GM20000 (cell line): ENCODE results near the gene FBXW7.

ENCODE experiments used
- DNase-seq: peaks from one replicate; pipeline ENCODE4 v3.0.0; 2012; ENCODE audit warnings: low spot score
- TF ChIP-seq, protein P1 (sequence below): IDR thresholded peaks from 2 replicates; pipeline ENCODE4 v1.5.1; 2012; ENCODE audit warnings: mild to moderate bottlenecking, control low read depth; ENCODE audit errors: extremely low read depth, missing control alignments

The FBXW7 gene

DNA sequence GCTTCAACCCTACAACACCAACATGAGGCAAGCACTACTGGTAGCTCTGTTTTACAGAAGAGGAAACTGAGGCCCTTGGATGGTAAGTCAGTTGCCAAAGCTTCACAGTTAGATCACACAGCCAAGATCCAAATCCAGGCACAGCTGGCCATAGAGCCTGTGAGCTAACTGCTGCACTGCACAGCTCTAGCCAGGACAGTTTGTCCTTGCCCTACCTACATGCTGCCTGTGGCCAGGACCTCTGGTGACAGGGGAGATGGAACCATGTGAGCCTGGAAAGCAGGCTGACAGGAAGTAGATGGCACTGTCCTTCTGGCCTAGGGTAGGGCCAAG is 257.8 kb downstream of the FBXW7 start:
- no peak for DNase-seq
- TF ChIP-seq, protein P1, sequence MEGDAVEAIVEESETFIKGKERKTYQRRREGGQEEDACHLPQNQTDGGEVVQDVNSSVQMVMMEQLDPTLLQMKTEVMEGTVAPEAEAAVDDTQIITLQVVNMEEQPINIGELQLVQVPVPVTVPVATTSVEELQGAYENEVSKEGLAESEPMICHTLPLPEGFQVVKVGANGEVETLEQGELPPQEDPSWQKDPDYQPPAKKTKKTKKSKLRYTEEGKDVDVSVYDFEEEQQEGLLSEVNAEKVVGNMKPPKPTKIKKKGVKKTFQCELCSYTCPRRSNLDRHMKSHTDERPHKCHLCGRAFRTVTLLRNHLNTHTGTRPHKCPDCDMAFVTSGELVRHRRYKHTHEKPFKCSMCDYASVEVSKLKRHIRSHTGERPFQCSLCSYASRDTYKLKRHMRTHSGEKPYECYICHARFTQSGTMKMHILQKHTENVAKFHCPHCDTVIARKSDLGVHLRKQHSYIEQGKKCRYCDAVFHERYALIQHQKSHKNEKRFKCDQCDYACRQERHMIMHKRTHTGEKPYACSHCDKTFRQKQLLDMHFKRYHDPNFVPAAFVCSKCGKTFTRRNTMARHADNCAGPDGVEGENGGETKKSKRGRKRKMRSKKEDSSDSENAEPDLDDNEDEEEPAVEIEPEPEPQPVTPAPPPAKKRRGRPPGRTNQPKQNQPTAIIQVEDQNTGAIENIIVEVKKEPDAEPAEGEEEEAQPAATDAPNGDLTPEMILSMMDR, result no peak

DNA sequence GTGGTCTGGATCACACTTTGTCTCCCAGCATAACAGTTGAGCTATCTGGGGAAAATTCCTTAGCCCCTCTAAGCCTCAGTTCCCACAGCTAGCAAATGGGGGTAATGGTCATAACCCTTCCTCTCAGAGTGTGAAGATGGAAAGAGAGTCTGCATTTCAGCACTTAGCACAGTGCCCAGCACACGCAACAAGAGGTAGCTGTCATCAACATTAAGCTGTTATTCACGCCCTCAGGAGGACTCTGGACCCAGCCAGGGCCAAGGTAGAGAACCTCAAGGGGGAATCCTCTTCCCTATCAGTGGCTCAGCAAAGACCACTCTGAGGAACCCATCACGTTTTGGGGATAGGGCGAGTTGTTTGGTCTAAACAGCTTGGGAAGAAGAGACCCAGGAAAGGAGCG is 258.6 kb downstream of the FBXW7 start:
- TF ChIP-seq, protein P1, result no peak
- DNase-seq, result no peak

DNA sequence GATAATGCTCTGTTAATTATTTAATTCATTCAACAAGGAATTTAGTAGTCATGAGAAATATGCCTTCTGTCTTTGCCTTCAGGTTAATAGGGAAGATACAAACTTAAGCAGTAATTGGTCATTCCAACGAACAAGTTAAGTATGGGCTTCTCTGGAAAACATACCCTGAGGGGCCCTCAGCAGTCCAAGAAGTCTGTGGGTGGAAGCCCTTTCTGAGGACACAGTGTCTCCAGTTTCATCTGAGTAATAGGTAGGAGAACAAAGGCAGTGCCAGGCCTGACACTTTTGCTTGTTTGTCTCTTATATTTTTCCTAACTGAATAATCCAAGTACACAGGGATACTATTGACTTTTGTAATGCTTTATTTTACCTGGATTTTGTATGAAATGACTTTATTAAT is 262.5 kb downstream of the FBXW7 start:
- TF ChIP-seq, protein P1, result no peak
- no peak for DNase-seq
